Nephron progenitor cell (in vitro differentiated cells): Measurements from ENCODE around the gene SLC12A4.
"Not testable (repeated sequence)": the region's sequence is repeated elsewhere in the genome, so short reads cannot be mapped to it uniquely, and the experiment has no call there.

Experiments used
- DNase-seq: peaks from one replicate; pipeline ENCODE4 v3.0.0; 2021
- H3K27ac Mint-ChIP-seq: 2 replicates; pipeline ENCODE4 v1.8.0; 2021; ENCODE audit warnings: mild to moderate bottlenecking, moderate library complexity, mixed read lengths
- H3K27me3 Mint-ChIP-seq: 2 replicates; pipeline ENCODE4 v1.8.0; 2021; ENCODE audit warnings: mild to moderate bottlenecking, low read depth, mixed read lengths; ENCODE audit not compliant: poor library complexity
- H3K36me3 Mint-ChIP-seq: 2 replicates; pipeline ENCODE4 v1.8.0; 2021; ENCODE audit warnings: low read depth, mixed read lengths
- H3K4me1 Mint-ChIP-seq: 2 replicates; pipeline ENCODE4 v1.8.0; 2021; ENCODE audit warnings: mixed read lengths
- H3K4me3 Mint-ChIP-seq: 2 replicates; pipeline ENCODE4 v1.8.0; 2021; ENCODE audit warnings: mild to moderate bottlenecking, moderate library complexity, mixed read lengths
- H3K9me3 Mint-ChIP-seq: 2 replicates; pipeline ENCODE4 v1.8.0; 2021; ENCODE audit warnings: mild to moderate bottlenecking, moderate library complexity, mixed read lengths
- TF ChIP-seq, protein P1 (sequence below): fragments of 200-600 bp; sonication (generic); IDR thresholded peaks from 2 replicates; pipeline ENCODE4 v1.5.0; 2021; ENCODE audit warnings: antibody characterized with exemption

The SLC12A4 gene

DNA sequence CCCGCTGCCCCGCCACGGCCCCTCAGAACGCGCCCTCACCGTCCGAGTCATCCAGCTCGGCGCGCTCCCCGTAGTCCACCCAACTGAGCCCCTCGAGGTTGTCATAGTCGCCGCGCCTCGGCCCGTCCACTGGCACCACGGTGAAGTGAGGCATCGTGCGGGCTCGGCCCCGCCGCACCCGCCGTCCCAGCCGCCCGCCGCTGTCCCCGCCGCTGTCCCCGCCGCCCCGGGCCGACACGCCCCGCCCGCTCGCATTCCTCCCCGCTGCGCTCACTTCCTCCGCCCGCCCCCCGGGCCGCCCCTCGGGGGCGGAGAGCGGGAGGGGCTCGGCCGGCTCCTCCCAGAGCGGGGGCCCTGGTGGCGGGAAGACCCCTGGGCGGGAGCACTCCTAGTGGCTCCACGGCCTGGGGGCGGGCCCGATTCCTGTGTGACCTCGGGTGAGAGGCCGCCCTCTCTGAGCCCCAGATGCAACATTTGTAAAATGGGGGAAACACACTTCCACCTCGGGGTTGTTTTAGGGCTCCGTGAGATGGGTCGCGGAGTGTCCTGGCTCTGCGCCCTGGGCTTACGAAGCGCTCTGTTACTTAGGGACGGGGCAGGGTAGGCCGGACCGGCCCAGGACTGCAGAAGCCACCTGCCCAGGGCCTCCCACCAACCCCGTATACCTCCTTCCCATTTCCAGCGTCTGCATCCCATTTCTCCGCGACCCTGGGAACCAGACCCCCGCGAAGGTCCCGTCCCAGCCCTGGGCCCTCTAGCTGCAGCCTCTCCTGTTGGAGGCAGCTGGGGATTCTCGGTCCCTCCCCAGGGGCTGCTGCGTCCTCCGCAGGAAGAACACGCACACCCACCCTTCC lies at the start of gene SLC12A4:
SLC12A4 (minus strand) TSS at position 238 of the 854 bp plus-strand sequence; CDS start at position 154, 84 bp downstream.
- TF ChIP-seq, protein P1, sequence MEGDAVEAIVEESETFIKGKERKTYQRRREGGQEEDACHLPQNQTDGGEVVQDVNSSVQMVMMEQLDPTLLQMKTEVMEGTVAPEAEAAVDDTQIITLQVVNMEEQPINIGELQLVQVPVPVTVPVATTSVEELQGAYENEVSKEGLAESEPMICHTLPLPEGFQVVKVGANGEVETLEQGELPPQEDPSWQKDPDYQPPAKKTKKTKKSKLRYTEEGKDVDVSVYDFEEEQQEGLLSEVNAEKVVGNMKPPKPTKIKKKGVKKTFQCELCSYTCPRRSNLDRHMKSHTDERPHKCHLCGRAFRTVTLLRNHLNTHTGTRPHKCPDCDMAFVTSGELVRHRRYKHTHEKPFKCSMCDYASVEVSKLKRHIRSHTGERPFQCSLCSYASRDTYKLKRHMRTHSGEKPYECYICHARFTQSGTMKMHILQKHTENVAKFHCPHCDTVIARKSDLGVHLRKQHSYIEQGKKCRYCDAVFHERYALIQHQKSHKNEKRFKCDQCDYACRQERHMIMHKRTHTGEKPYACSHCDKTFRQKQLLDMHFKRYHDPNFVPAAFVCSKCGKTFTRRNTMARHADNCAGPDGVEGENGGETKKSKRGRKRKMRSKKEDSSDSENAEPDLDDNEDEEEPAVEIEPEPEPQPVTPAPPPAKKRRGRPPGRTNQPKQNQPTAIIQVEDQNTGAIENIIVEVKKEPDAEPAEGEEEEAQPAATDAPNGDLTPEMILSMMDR, result no peak
- DNase-seq, result peak; percentile 89
- Mint-ChIP-seq H3K9me3 (no peaks in the 10 kb centered on the region), H3K27me3 (peaks cover 15% of the 10 kb centered on the region), H3K36me3 (no peaks in the 10 kb centered on the region), H3K4me1 (peaks cover 60% of the 10 kb centered on the region), H3K4me3 (peak within 1 kb of the TSS; percentile 98), H3K27ac (peak within 1 kb of the TSS; percentile 83)

DNA sequence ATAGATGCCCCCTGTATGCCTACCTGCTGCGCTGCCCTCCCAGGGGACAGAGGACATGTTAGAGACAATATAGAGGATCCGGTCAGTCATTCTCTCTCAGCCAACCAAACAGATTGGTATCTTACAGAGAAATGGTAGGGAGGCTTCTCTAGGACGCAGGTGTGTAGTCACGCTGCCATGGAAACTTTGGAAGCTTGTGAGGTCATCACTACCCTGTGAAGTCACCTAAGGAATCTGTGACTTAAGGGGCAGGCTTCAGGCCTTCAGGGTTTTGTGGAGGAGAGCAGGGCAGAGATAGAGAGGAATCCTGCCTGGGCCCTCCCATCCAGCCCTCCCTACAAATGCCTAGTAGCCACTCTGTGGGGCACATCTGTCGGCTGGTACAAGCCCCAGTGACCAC lies 47.2 kb upstream of the SLC12A4 start, which contains the start of gene DPEP2NB:
DPEP2NB (minus strand) TSS at position 231 of the 400 bp plus-strand sequence; CDS start at position 90, 141 bp downstream.
- H3K36me3 Mint-ChIP-seq, result no peaks in the 10 kb centered on the region
- DNase-seq, result no peak
- no peak within 1 kb of the TSS for H3K4me3 Mint-ChIP-seq
- no peaks in the 10 kb centered on the region for H3K9me3 Mint-ChIP-seq
- no peaks in the 10 kb centered on the region for H3K4me1 Mint-ChIP-seq
- peaks cover 34% of the 10 kb centered on the region for H3K27me3 Mint-ChIP-seq
- H3K27ac Mint-ChIP-seq, result peak within 1 kb of the TSS; percentile 69
- TF ChIP-seq, protein P1, result no peak

DNA sequence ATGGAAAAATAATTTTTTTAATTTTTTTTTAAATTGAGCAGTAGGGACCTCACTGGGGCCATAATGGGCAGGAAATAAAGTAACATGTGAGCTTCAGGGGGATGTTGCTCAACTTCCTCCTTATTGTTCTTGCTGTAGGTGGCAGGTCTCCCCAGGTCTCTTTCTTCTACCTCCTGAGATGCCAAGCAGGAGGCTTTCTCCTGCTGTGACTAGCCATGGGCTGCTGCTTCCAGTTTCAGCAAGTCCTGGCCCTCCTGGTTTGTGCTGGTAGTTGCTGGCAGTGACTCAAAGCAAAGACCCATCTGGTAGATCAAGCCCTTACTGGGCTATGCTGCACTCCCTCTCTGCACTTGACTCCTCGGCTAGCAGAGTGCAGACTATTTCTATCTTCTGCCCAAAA lies 45.0 kb upstream of the SLC12A4 start:
- Mint-ChIP-seq H3K27ac (no peak overlapping the region), H3K9me3 (no peaks in the 10 kb centered on the region), H3K4me1 (peaks cover 9% of the 10 kb centered on the region), H3K27me3 (peaks cover 42% of the 10 kb centered on the region), H3K4me3 (no peak overlapping the region), H3K36me3 (no peaks in the 10 kb centered on the region)
- no peak for DNase-seq
- TF ChIP-seq, protein P1, result no peak

DNA sequence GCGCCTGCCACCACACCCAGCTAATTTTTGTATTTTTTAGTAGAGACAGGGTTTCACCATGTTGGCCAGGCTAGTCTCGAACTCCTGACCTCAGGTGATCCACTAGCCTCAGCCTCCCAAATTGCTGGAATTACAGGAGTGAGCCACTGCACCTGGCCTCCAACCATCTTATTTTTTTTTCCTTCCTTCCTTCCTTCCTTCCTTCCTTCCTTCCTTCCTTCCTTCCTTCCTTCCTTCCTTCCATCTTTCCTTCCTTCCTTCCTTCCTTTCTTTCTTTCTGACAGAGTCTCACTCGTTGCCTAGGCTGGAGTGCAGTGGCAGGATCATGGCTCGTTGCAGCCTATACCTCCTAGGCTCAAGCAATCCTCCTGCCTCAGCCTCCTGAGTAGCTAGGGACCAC lies 41.4 kb upstream of the SLC12A4 start:
- not testable (repeated sequence) for H3K36me3 Mint-ChIP-seq, H3K4me3 Mint-ChIP-seq, H3K9me3 Mint-ChIP-seq, H3K27ac Mint-ChIP-seq, DNase-seq
- H3K27me3 Mint-ChIP-seq, result peaks cover 36% of the 10 kb centered on the region
- peaks cover 15% of the 10 kb centered on the region for H3K4me1 Mint-ChIP-seq

DNA sequence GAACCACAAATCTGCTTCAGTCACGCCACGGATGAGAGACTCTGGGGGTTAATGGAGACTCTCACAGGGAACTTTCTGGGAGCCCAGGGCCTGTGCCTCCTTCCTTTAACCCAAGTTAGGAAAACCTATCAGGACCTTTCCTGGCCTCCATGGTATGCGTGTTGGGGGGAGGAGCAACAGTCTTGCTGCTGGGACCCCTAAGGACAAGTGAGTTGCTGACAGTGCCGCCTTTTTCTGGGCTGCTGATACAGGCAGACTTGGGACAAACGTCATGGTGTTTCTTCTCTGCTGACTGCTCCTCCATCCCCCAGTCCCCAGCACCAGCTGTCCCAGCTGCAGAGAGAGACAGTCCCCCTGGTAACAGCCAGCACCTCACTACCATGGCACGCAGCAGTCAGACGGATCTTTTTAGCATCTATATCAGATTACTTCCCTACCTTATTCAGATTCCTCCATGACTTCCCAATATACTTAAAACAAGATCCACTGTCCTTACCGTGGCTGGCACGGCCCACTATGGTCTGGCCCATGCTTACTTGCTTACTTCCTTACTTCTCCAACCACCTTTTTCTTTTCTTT lies 40.8 kb upstream of the SLC12A4 start:
- Mint-ChIP-seq H3K36me3 (no peaks in the 10 kb centered on the region), H3K27me3 (peaks cover 29% of the 10 kb centered on the region), H3K9me3 (no peaks in the 10 kb centered on the region), H3K27ac (no peak overlapping the region), H3K4me3 (no peak overlapping the region), H3K4me1 (peaks cover 15% of the 10 kb centered on the region)
- TF ChIP-seq, protein P1, result no peak
- no peak for DNase-seq

DNA sequence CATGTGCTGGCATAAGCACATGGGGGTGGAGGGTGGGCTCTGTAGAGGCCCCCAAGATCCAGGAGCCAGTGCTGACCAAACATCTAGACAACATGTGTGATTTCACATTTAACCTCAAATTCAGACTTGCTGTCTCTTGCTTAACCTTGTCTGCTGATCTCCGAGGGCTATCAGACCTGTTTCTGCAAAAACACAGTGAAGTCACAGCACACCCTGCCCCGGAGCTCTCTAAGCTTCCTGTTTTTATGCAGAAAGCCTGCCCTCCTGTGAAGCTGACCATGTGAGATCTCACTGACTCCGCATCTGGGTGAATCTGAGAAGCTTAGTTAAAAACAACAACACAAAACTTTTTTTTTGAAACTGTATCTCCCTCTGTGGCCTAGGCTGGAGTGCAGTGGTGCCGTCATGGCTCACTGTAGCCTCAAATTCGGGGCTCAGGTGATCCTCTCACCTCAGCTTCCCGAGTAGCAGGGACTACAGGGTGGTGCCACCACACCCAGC lies 37.4 kb upstream of the SLC12A4 start:
- Mint-ChIP-seq H3K4me1 (peaks cover 15% of the 10 kb centered on the region), H3K9me3 (no peaks in the 10 kb centered on the region), H3K27me3 (peaks cover 15% of the 10 kb centered on the region), H3K4me3 (no peak overlapping the region), H3K27ac (peak overlapping the region; percentile 95), H3K36me3 (no peaks in the 10 kb centered on the region)
- no peak for DNase-seq
- TF ChIP-seq, protein P1, result no peak
